Measurements from ENCODE around the gene DNAJA3.

DNAJA3 gene

GRCh38 chr16:4425378-4426020 is at the start of gene DNAJA3:
DNAJA3 (plus strand) TSS chr16:4425868; CDS start chr16:4425882, 14 bp downstream.
- H3K9ac ChIP-seq (ENCODE audit: low read depth, low read length): peak within 1 kb of the TSS; percentile 94
- H3K9me3 ChIP-seq (ENCODE audit: insufficient read depth, low read depth, low read length): no peaks in the 10 kb centered on the region
- peaks cover 10% of the 10 kb centered on the region; the same call in 1 of the 2 replicates for H3K36me3 ChIP-seq (ENCODE audit: insufficient read depth, low read depth, low read length)
- H3K27me3 ChIP-seq (ENCODE audit: insufficient read depth, low read length): no peaks in the 10 kb centered on the region
- peak within 1 kb of the TSS; percentile 94 for H3K27ac ChIP-seq (ENCODE audit: low read length)
- peaks cover 3% of the 10 kb centered on the region; the same call in 1 of the 2 replicates for H3K4me1 ChIP-seq (ENCODE audit: insufficient read depth, low read length)
- H3K4me3 ChIP-seq (ENCODE audit: low read length): peak within 1 kb of the TSS; percentile 94

GRCh38 chr16:4376126-4376892 is 49.4 kb upstream of the DNAJA3 start:
- Histone ChIP-seq H3K4me1 (ENCODE audit: insufficient read depth, low read length) (peaks cover 37% of the 10 kb centered on the region), H3K36me3 (ENCODE audit: insufficient read depth, low read depth, low read length) (no peaks in the 10 kb centered on the region), H3K27ac (ENCODE audit: low read length) (no peak overlapping the region), H3K9me3 (ENCODE audit: insufficient read depth, low read depth, low read length) (no peaks in the 10 kb centered on the region), H3K9ac (ENCODE audit: low read depth, low read length) (no peak overlapping the region), H3K27me3 (ENCODE audit: insufficient read depth, low read length) (peaks cover 12% of the 10 kb centered on the region; the same call in 1 of the 2 replicates), H3K4me3 (ENCODE audit: low read length) (no peak overlapping the region)

DNA sequence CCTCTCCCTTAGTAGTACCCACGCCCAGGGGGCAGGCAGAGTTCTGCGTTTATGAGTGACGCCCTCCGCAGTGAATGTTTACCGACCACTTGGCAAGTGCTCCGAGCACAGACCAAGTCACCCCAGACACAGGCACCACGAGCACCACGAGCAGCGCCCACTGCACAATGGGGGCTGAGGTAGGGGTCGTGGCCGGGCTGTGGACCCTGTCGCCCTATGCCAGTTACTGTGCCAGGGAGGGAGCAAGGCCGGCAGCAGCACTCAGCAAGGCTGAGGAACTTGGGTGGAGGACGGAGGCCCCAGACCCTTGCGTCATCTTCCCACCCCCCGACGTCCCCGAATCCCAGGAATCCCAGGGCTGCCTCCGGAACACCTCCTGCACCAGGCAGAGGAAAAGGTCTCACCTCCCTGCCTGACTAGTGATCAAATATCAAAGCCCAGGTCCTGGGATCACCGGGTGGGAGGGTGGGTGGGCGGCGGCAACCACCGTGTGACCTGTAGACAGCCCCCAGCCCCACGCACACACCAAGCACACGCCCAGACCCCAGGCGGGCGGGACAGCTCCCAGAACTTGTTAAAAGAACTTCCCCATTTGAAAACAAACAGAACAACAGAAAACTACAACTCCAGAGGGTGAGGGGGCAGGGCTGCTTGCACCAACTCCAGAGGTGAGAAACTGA is 48.6 kb upstream of the DNAJA3 start:
- H3K36me3 ChIP-seq (ENCODE audit: insufficient read depth, low read depth, low read length): no peaks in the 10 kb centered on the region
- no peak overlapping the region for H3K9ac ChIP-seq (ENCODE audit: low read depth, low read length)
- no peak overlapping the region for H3K27ac ChIP-seq (ENCODE audit: low read length)
- peaks cover 36% of the 10 kb centered on the region for H3K4me1 ChIP-seq (ENCODE audit: insufficient read depth, low read length)
- H3K27me3 ChIP-seq (ENCODE audit: insufficient read depth, low read length): peaks cover 11% of the 10 kb centered on the region; the same call in 1 of the 2 replicates
- H3K9me3 ChIP-seq (ENCODE audit: insufficient read depth, low read depth, low read length): no peaks in the 10 kb centered on the region
- no peak overlapping the region for H3K4me3 ChIP-seq (ENCODE audit: low read length)

GRCh38 chr16:4377573-4378154 is 48.0 kb upstream of the DNAJA3 start:
- no peak overlapping the region for H3K9ac ChIP-seq (ENCODE audit: low read depth, low read length)
- H3K27me3 ChIP-seq (ENCODE audit: insufficient read depth, low read length): peaks cover 5% of the 10 kb centered on the region; the same call in 1 of the 2 replicates
- H3K4me3 ChIP-seq (ENCODE audit: low read length): no peak overlapping the region
- no peaks in the 10 kb centered on the region for H3K9me3 ChIP-seq (ENCODE audit: insufficient read depth, low read depth, low read length)
- peaks cover 32% of the 10 kb centered on the region for H3K4me1 ChIP-seq (ENCODE audit: insufficient read depth, low read length)
- peaks cover under 1% of the 10 kb centered on the region; the same call in 1 of the 2 replicates for H3K36me3 ChIP-seq (ENCODE audit: insufficient read depth, low read depth, low read length)
- no peak overlapping the region for H3K27ac ChIP-seq (ENCODE audit: low read length)

- H3K4me1 ChIP-seq (ENCODE audit: insufficient read depth, low read length): peaks cover 26% of the 10 kb centered on the region
- no peak overlapping the region for H3K27ac ChIP-seq (ENCODE audit: low read length)
- no peak overlapping the region for H3K9ac ChIP-seq (ENCODE audit: low read depth, low read length)
- H3K4me3 ChIP-seq (ENCODE audit: low read length): no peak overlapping the region
- no peaks in the 10 kb centered on the region for H3K9me3 ChIP-seq (ENCODE audit: insufficient read depth, low read depth, low read length)
- H3K27me3 ChIP-seq (ENCODE audit: insufficient read depth, low read length): no peaks in the 10 kb centered on the region
- peaks cover 5% of the 10 kb centered on the region; the same call in 1 of the 2 replicates for H3K36me3 ChIP-seq (ENCODE audit: insufficient read depth, low read depth, low read length)
Measured at GRCh38 chr16:4378161-4378666, 47.5 kb upstream of the DNAJA3 start.

GRCh38 chr16:4378999-4379690 is 46.5 kb upstream of the DNAJA3 start:
- peaks cover 5% of the 10 kb centered on the region; the same call in 1 of the 2 replicates for H3K36me3 ChIP-seq (ENCODE audit: insufficient read depth, low read depth, low read length)
- H3K4me3 ChIP-seq (ENCODE audit: low read length): no peak overlapping the region
- no peak overlapping the region for H3K9ac ChIP-seq (ENCODE audit: low read depth, low read length)
- no peak overlapping the region for H3K27ac ChIP-seq (ENCODE audit: low read length)
- peaks cover 18% of the 10 kb centered on the region for H3K4me1 ChIP-seq (ENCODE audit: insufficient read depth, low read length)
- no peaks in the 10 kb centered on the region for H3K27me3 ChIP-seq (ENCODE audit: insufficient read depth, low read length)
- H3K9me3 ChIP-seq (ENCODE audit: insufficient read depth, low read depth, low read length): no peaks in the 10 kb centered on the region

GRCh38 chr16:4380119-4381063 is 45.3 kb upstream of the DNAJA3 start:
- Histone ChIP-seq H3K27ac (ENCODE audit: low read length) (no peak overlapping the region), H3K4me1 (ENCODE audit: insufficient read depth, low read length) (peaks cover 9% of the 10 kb centered on the region; the same call in 1 of the 2 replicates), H3K27me3 (ENCODE audit: insufficient read depth, low read length) (no peaks in the 10 kb centered on the region), H3K9ac (ENCODE audit: low read depth, low read length) (no peak overlapping the region), H3K9me3 (ENCODE audit: insufficient read depth, low read depth, low read length) (no peaks in the 10 kb centered on the region), H3K36me3 (ENCODE audit: insufficient read depth, low read depth, low read length) (peaks cover 5% of the 10 kb centered on the region; the same call in 1 of the 2 replicates), H3K4me3 (ENCODE audit: low read length) (no peak overlapping the region)

DNA sequence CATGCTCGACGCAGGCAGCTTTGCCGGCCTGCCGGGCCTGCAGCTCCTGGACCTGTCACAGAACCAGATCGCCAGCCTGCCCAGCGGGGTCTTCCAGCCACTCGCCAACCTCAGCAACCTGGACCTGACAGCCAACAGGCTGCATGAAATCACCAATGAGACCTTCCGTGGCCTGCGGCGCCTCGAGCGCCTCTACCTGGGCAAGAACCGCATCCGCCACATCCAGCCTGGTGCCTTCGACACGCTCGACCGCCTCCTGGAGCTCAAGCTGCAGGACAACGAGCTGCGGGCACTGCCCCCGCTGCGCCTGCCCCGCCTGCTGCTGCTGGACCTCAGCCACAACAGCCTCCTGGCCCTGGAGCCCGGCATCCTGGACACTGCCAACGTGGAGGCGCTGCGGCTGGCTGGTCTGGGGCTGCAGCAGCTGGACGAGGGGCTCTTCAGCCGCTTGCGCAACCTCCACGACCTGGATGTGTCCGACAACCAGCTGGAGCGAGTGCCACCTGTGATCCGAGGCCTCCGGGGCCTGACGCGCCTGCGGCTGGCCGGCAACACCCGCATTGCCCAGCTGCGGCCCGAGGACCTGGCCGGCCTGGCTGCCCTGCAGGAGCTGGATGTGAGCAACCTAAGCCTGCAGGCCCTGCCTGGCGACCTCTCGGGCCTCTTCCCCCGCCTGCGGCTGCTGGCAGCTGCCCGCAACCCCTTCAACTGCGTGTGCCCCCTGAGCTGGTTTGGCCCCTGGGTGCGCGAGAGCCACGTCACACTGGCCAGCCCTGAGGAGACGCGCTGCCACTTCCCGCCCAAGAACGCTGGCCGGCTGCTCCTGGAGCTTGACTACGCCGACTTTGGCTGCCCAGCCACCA is 44.4 kb upstream of the DNAJA3 start:
- Histone ChIP-seq H3K27ac (ENCODE audit: low read length) (no peak overlapping the region), H3K9me3 (ENCODE audit: insufficient read depth, low read depth, low read length) (no peaks in the 10 kb centered on the region), H3K9ac (ENCODE audit: low read depth, low read length) (no peak overlapping the region), H3K27me3 (ENCODE audit: insufficient read depth, low read length) (no peaks in the 10 kb centered on the region), H3K36me3 (ENCODE audit: insufficient read depth, low read depth, low read length) (peaks cover 5% of the 10 kb centered on the region; the same call in 1 of the 2 replicates), H3K4me1 (ENCODE audit: insufficient read depth, low read length) (peaks cover 9% of the 10 kb centered on the region; the same call in 1 of the 2 replicates), H3K4me3 (ENCODE audit: low read length) (no peak overlapping the region)

GRCh38 chr16:4381935-4382794 is 43.5 kb upstream of the DNAJA3 start:
- H3K4me1 ChIP-seq (ENCODE audit: insufficient read depth, low read length): peaks cover 5% of the 10 kb centered on the region; the same call in 1 of the 2 replicates
- H3K27ac ChIP-seq (ENCODE audit: low read length): no peak overlapping the region
- no peaks in the 10 kb centered on the region for H3K9me3 ChIP-seq (ENCODE audit: insufficient read depth, low read depth, low read length)
- no peaks in the 10 kb centered on the region for H3K27me3 ChIP-seq (ENCODE audit: insufficient read depth, low read length)
- H3K9ac ChIP-seq (ENCODE audit: low read depth, low read length): no peak overlapping the region
- H3K4me3 ChIP-seq (ENCODE audit: low read length): no peak overlapping the region
- H3K36me3 ChIP-seq (ENCODE audit: insufficient read depth, low read depth, low read length): peaks cover 5% of the 10 kb centered on the region; the same call in 1 of the 2 replicates

Data from iPS-20b (cell line).